Erythroblast (primary cell): ENCODE data around the gene KIFC3.

ENCODE experiments used
- DNase-seq, 2 experiments: peaks; one replicate each; lab custom pipeline; 2025; lab: John Stamatoyannopoulos, UW
- GATA1 ChIP-seq: IDR thresholded peaks from 2 replicates; pipeline ENCODE4 v1.6.1; 2011; ENCODE audit warnings: low read depth, mild to moderate bottlenecking, control low read depth, low read length, moderate library complexity
- POLR2A ChIP-seq: IDR thresholded peaks from 2 replicates; pipeline ENCODE4 v1.6.1; 2011; ENCODE audit warnings: mild to moderate bottlenecking, low read length

Gene KIFC3

GRCh38 chr16:57711993-57712392, 90.3 kb downstream of the KIFC3 start:
- DNase-seq: no peak
- no peak for TF ChIP-seq POLR2A

GRCh38 chr16:57711346-57711745, 90.9 kb downstream of the KIFC3 start:
- TF ChIP-seq GATA1 (no peak), POLR2A (no peak)
- DNase-seq: no peak

- DNase-seq: no peak
- TF ChIP-seq GATA1: no peak
- no peak for TF ChIP-seq POLR2A
These were observed 92.6 kb downstream of the KIFC3 start for GRCh38 chr16:57709663-57710062.
